Measurements from ENCODE around the gene SYNE1.

SYNE1 gene

DNA sequence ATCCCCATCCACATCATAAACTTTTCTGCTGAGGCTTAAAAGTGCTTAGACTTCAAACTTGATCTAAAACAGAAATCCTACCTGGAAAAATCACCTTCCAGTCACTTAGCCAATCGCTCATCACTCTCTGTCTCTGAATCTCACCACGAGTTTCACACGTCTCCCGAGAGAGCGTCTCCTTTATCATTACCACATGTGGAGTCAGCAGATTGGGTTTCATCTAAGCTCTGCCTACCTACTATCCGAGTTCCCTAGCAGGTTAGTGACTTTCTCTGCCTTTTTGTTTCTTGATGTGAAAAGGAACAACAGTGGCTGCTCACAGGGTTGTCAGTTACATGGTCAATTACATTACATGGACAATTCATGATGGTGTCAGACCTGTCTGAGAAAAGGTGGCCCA is 543.5 kb downstream of the SYNE1 start:
- peaks cover 4 to 8% of the 10 kb centered on the region in 2 donors for H3K4me1 ChIP-seq (ENCODE audit: control insufficient read depth in 1 of 2, insufficient read depth in 2 of 2, low read length in 2 of 2)
- H3K27ac ChIP-seq (ENCODE audit: low read depth, low read length), result no peak overlapping the region
- no peaks in the 10 kb centered on the region for H3K27me3 ChIP-seq (ENCODE audit: control insufficient read depth in 1 of 2, insufficient read depth in 2 of 2, low read length in 2 of 2)

DNA sequence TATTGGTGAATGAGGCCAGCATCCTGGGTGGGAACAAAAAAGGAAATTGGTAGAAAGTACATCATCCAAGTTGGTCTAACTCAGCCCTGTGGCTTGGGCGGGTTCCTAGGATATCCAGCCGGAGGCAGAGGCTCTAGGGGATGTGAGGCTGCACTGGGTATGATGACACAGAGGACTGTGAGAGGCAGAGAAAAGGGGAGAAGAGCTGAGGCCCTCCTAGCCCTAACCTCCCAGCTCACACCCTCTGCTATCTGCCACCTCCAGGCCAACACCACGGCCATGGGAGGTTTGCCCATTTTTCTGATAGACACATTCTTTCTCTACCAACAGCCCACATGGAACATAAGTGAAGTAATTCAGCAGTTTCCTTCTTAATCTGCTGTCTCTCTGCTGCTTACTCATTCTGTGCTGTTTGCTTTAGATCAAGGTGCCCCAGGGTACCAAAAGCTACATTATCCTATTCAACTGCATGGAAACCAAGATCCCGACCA is 545.3 kb downstream of the SYNE1 start:
- Histone ChIP-seq H3K36me3 (ENCODE audit: control insufficient read depth in 1 of 2, insufficient read depth in 2 of 2, low read length in 2 of 2) (no peaks in the 10 kb centered on the region), H3K27ac (ENCODE audit: low read depth, low read length) (no peak overlapping the region), H3K4me3 (ENCODE audit: low read depth in 1 of 2, low read length in 2 of 2) (no peak overlapping the region), H3K9ac (ENCODE audit: low read depth in 1 of 2, low read length in 2 of 2) (no peak overlapping the region), H3K27me3 (ENCODE audit: control insufficient read depth in 1 of 2, insufficient read depth in 2 of 2, low read length in 2 of 2) (no peaks in the 10 kb centered on the region), H3K4me1 (ENCODE audit: control insufficient read depth in 1 of 2, insufficient read depth in 2 of 2, low read length in 2 of 2) (peaks cover 4 to 8% of the 10 kb centered on the region in 2 donors), H3K9me3 (ENCODE audit: control insufficient read depth in 1 of 2, low read length in 2 of 2) (no peaks in the 10 kb centered on the region)

More for the DNA sequence above, 543.5 kb downstream of the SYNE1 start:
- Histone ChIP-seq H3K9ac (ENCODE audit: low read depth in 1 of 2, low read length in 2 of 2) (no peak overlapping the region), H3K9me3 (ENCODE audit: control insufficient read depth in 1 of 2, low read length in 2 of 2) (no peaks in the 10 kb centered on the region), H3K36me3 (ENCODE audit: control insufficient read depth in 1 of 2, insufficient read depth in 2 of 2, low read length in 2 of 2) (no peaks in the 10 kb centered on the region), H3K4me3 (ENCODE audit: low read depth in 1 of 2, low read length in 2 of 2) (no peak overlapping the region)

DNA sequence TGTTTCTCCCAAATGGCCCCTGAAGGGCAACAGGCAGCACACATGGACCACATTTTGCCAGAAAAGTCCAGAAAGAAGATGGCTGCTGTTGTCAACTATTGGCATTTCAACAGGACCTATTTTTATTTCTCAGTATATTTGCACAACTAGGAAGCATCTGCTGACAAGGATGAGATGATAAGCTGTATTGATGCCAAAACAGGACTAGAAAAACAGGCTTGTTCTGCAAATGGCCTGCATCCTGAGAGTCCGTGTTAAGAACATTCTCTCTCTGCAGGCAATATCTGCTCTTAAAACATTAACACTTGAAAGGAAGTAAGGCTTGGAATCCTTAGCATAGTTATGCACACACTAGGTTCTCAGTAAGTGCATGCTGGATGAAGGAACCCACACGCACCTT is 546.0 kb downstream of the SYNE1 start:
- Histone ChIP-seq H3K27me3 (ENCODE audit: control insufficient read depth in 1 of 2, insufficient read depth in 2 of 2, low read length in 2 of 2) (no peaks in the 10 kb centered on the region), H3K27ac (ENCODE audit: low read depth, low read length) (no peak overlapping the region), H3K36me3 (ENCODE audit: control insufficient read depth in 1 of 2, insufficient read depth in 2 of 2, low read length in 2 of 2) (no peaks in the 10 kb centered on the region), H3K9me3 (ENCODE audit: control insufficient read depth in 1 of 2, low read length in 2 of 2) (no peaks in the 10 kb centered on the region), H3K4me1 (ENCODE audit: control insufficient read depth in 1 of 2, insufficient read depth in 2 of 2, low read length in 2 of 2) (peaks cover 4 to 8% of the 10 kb centered on the region in 2 donors), H3K9ac (ENCODE audit: low read depth in 1 of 2, low read length in 2 of 2) (no peak overlapping the region), H3K4me3 (ENCODE audit: low read depth in 1 of 2, low read length in 2 of 2) (no peak overlapping the region)

- no peak overlapping the region for H3K9ac ChIP-seq (ENCODE audit: low read depth in 1 of 2, low read length in 2 of 2)
- H3K27ac ChIP-seq (ENCODE audit: low read depth, low read length), result no peak overlapping the region
- H3K27me3 ChIP-seq (ENCODE audit: control insufficient read depth in 1 of 2, insufficient read depth in 2 of 2, low read length in 2 of 2), result no peaks in the 10 kb centered on the region
- peaks cover 4% of the 10 kb centered on the region in 2 donors for H3K4me1 ChIP-seq (ENCODE audit: control insufficient read depth in 1 of 2, insufficient read depth in 2 of 2, low read length in 2 of 2)
- H3K4me3 ChIP-seq (ENCODE audit: low read depth in 1 of 2, low read length in 2 of 2), result no peak overlapping the region
- no peaks in the 10 kb centered on the region for H3K9me3 ChIP-seq (ENCODE audit: control insufficient read depth in 1 of 2, low read length in 2 of 2)
- H3K36me3 ChIP-seq (ENCODE audit: control insufficient read depth in 1 of 2, insufficient read depth in 2 of 2, low read length in 2 of 2), result no peaks in the 10 kb centered on the region
Measured at GRCh38 chr6:152089992-152090391, 547.2 kb downstream of the SYNE1 start.

DNA sequence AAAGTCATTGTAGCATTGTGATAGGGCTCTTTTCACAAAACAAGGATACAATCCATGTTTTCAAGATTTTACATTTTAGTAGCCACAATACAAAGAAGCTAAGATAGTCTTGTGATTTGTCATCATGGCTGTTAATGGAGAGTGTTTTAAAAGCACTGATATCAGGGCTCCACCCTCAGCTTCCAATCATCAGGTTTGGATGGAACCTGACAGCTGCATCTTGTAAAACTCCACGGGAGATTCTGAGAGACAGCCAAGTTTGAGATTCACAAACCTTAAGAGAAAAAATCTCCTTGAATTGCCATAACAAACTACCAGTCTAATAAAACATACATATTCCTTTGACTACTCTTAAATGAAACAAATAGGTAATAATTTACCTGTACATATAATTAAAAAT is 549.5 kb downstream of the SYNE1 start:
- Histone ChIP-seq H3K4me1 (ENCODE audit: control insufficient read depth in 1 of 2, insufficient read depth in 2 of 2, low read length in 2 of 2) (no peaks in the 10 kb centered on the region), H3K4me3 (ENCODE audit: low read depth in 1 of 2, low read length in 2 of 2) (no peak overlapping the region), H3K27me3 (ENCODE audit: control insufficient read depth in 1 of 2, insufficient read depth in 2 of 2, low read length in 2 of 2) (no peaks in the 10 kb centered on the region), H3K9me3 (ENCODE audit: control insufficient read depth in 1 of 2, low read length in 2 of 2) (no peaks in the 10 kb centered on the region), H3K27ac (ENCODE audit: low read depth, low read length) (no peak overlapping the region), H3K9ac (ENCODE audit: low read depth in 1 of 2, low read length in 2 of 2) (no peak overlapping the region), H3K36me3 (ENCODE audit: control insufficient read depth in 1 of 2, insufficient read depth in 2 of 2, low read length in 2 of 2) (no peaks in the 10 kb centered on the region)

DNA sequence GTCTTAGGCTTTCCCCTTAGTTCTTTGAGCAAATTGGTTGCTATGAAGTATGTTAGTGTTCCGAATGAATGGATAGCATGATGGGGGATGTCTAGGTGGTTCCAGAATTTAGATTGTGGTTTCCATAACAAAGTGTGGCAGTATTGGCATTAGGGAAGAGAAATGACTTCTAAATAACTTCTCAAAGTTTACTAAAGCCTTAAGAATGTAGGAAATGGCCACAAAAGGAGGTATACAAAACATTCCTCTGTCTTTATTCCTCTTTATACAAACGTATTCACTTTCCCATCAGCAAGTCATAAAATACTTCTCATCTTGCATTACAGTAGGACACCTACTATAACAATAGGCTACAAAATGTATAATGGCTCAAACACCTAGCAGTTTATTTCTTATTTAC is 550.1 kb downstream of the SYNE1 start:
- Histone ChIP-seq H3K4me3 (ENCODE audit: low read depth in 1 of 2, low read length in 2 of 2) (no peak overlapping the region), H3K27ac (ENCODE audit: low read depth, low read length) (no peak overlapping the region), H3K36me3 (ENCODE audit: control insufficient read depth in 1 of 2, insufficient read depth in 2 of 2, low read length in 2 of 2) (no peaks in the 10 kb centered on the region), H3K27me3 (ENCODE audit: control insufficient read depth in 1 of 2, insufficient read depth in 2 of 2, low read length in 2 of 2) (no peaks in the 10 kb centered on the region), H3K9ac (ENCODE audit: low read depth in 1 of 2, low read length in 2 of 2) (no peak overlapping the region), H3K9me3 (ENCODE audit: control insufficient read depth in 1 of 2, low read length in 2 of 2) (no peaks in the 10 kb centered on the region), H3K4me1 (ENCODE audit: control insufficient read depth in 1 of 2, insufficient read depth in 2 of 2, low read length in 2 of 2) (no peaks in the 10 kb centered on the region)

DNA sequence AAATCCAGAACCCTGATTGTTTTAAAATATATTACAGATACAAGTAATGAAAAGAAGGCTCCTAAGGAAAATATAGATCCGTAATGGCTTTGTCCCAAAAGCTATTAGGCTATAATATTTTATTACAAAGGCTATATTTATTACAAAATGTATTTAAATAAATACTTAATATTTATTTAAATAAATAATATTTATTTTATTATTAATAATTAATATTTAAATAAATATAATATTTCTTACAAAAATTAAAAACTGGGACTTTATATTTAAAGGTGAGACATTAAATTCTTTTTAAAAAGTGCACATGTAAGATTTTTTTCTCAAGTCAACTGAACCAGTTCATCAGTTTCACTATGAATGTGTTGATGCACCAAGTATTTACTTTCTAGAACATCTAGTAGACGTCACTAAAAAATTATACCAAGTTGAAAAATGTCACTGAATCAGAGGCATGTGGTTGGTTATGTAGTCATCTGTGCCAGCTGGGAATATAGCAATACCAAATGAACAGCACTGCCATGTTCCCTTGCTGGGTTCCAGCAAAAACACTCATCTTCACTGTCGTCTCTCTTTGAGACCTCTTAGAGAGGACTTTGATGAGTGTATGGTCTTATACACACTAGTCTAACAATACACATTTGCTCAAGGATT is 550.8 kb downstream of the SYNE1 start:
- H3K9me3 ChIP-seq (ENCODE audit: control insufficient read depth in 1 of 2, low read length in 2 of 2), result no peaks in the 10 kb centered on the region
- H3K9ac ChIP-seq (ENCODE audit: low read depth in 1 of 2, low read length in 2 of 2), result no peak overlapping the region
- no peak overlapping the region for H3K4me3 ChIP-seq (ENCODE audit: low read depth in 1 of 2, low read length in 2 of 2)
- H3K36me3 ChIP-seq (ENCODE audit: control insufficient read depth in 1 of 2, insufficient read depth in 2 of 2, low read length in 2 of 2), result no peaks in the 10 kb centered on the region
- no peak overlapping the region for H3K27ac ChIP-seq (ENCODE audit: low read depth, low read length)
- H3K27me3 ChIP-seq (ENCODE audit: control insufficient read depth in 1 of 2, insufficient read depth in 2 of 2, low read length in 2 of 2), result no peaks in the 10 kb centered on the region
- no peaks in the 10 kb centered on the region for H3K4me1 ChIP-seq (ENCODE audit: control insufficient read depth in 1 of 2, insufficient read depth in 2 of 2, low read length in 2 of 2)

GRCh38 chr6:152085451-152085921 is 551.7 kb downstream of the SYNE1 start:
- H3K27me3 ChIP-seq (ENCODE audit: control insufficient read depth in 1 of 2, insufficient read depth in 2 of 2, low read length in 2 of 2), result no peaks in the 10 kb centered on the region
- H3K36me3 ChIP-seq (ENCODE audit: control insufficient read depth in 1 of 2, insufficient read depth in 2 of 2, low read length in 2 of 2), result no peaks in the 10 kb centered on the region
- H3K9me3 ChIP-seq (ENCODE audit: control insufficient read depth in 1 of 2, low read length in 2 of 2), result no peaks in the 10 kb centered on the region
- H3K4me1 ChIP-seq (ENCODE audit: control insufficient read depth in 1 of 2, insufficient read depth in 2 of 2, low read length in 2 of 2), result no peaks in the 10 kb centered on the region
- no peak overlapping the region for H3K27ac ChIP-seq (ENCODE audit: low read depth, low read length)
- no peak overlapping the region for H3K9ac ChIP-seq (ENCODE audit: low read depth in 1 of 2, low read length in 2 of 2)
- H3K4me3 ChIP-seq (ENCODE audit: low read depth in 1 of 2, low read length in 2 of 2), result no peak overlapping the region

- Histone ChIP-seq H3K4me3 (ENCODE audit: low read depth in 1 of 2, low read length in 2 of 2) (no peak overlapping the region), H3K27ac (ENCODE audit: low read depth, low read length) (no peak overlapping the region), H3K27me3 (ENCODE audit: control insufficient read depth in 1 of 2, insufficient read depth in 2 of 2, low read length in 2 of 2) (no peaks in the 10 kb centered on the region), H3K9me3 (ENCODE audit: control insufficient read depth in 1 of 2, low read length in 2 of 2) (no peaks in the 10 kb centered on the region), H3K9ac (ENCODE audit: low read depth in 1 of 2, low read length in 2 of 2) (no peak overlapping the region), H3K36me3 (ENCODE audit: control insufficient read depth in 1 of 2, insufficient read depth in 2 of 2, low read length in 2 of 2) (no peaks in the 10 kb centered on the region), H3K4me1 (ENCODE audit: control insufficient read depth in 1 of 2, insufficient read depth in 2 of 2, low read length in 2 of 2) (no peaks in the 10 kb centered on the region)
Measured at GRCh38 chr6:152078804-152079203, 558.4 kb downstream of the SYNE1 start.

DNA sequence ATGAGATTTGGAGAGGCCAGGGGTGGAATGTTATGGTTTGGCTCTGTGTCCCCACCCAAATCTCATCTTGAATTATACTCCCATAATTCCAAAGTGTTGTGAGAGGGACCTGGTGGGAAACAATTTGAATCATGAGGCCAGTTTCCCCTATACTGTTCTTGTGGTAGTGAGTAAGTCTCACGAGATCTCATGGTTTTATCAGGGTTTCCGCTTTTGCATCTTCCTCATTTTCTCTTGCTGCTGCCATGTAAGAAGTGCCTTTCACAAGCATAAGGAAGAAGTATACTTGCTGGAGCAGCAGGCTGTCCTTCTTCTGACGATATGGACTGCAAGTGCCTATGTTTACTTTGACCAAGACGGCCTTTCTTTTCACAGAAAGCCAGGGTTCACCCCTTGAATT is 559.2 kb downstream of the SYNE1 start:
- Histone ChIP-seq H3K4me1 (ENCODE audit: control insufficient read depth in 1 of 2, insufficient read depth in 2 of 2, low read length in 2 of 2) (no peaks in the 10 kb centered on the region), H3K9me3 (ENCODE audit: control insufficient read depth in 1 of 2, low read length in 2 of 2) (no peaks in the 10 kb centered on the region), H3K9ac (ENCODE audit: low read depth in 1 of 2, low read length in 2 of 2) (no peak overlapping the region), H3K4me3 (ENCODE audit: low read depth in 1 of 2, low read length in 2 of 2) (no peak overlapping the region), H3K27me3 (ENCODE audit: control insufficient read depth in 1 of 2, insufficient read depth in 2 of 2, low read length in 2 of 2) (no peaks in the 10 kb centered on the region), H3K36me3 (ENCODE audit: control insufficient read depth in 1 of 2, insufficient read depth in 2 of 2, low read length in 2 of 2) (no peaks in the 10 kb centered on the region), H3K27ac (ENCODE audit: low read depth, low read length) (no peak overlapping the region)

Measured in duodenal mucosa (tissue), 2 donors.